H1 (cell line): ENCODE measurements around the gene SHMT2. TPM values are rescaled to one million over a fixed set of nuclear protein-coding genes. Genes with fewer than 3 reads are reported as not detected.

Experiments used
- CTCF ChIA-PET: fragments of 300-600 bp; sonication (Branson Sonifier 250); formaldehyde crosslinking; loops from one replicate; lab custom pipeline; 2021; ENCODE audit not compliant: partially characterized antibody; lab: Charles Lee
- POLR2A ChIA-PET: fragments of 300-600 bp; sonication (Branson Sonifier 250); formaldehyde crosslinking; loops from one replicate; lab custom pipeline; 2021; ENCODE audit warnings: inconsistent platforms; ENCODE audit not compliant: partially characterized antibody; lab: Charles Lee
- DNase-seq, 2 experiments: peaks; one replicate each; pipeline versions ENCODE4 v3.0.0 to v3.0.0-alpha.2; 2010 to 2022; ENCODE audit warnings: low spot score in 2 of 2, low read depth in 1 of 2, mixed read lengths in 1 of 2
- FAIRE-seq: peaks from 2 replicates; lab custom pipeline; 2011; peaks lifted over from hg19 to GRCh38; lab: Jason Lieb, UNC
- H2AFZ ChIP-seq: 2 replicates; pipeline ENCODE4 v1.8.1; 2012; ENCODE audit warnings: low read length, inconsistent platforms
- H2AK5ac ChIP-seq: 2 replicates; pipeline ENCODE4 v1.6.1; 2013; ENCODE audit warnings: low read depth, low read length
- H2BK120ac ChIP-seq: replicated peaks from 2 replicates; pipeline ENCODE3; 2013; ENCODE audit warnings: low read depth, low read length, inconsistent platforms
- H2BK12ac ChIP-seq: 2 replicates; pipeline ENCODE4 v1.6.1; 2013; ENCODE audit warnings: low read depth, low read length
- H2BK15ac ChIP-seq: 2 replicates; pipeline ENCODE4 v1.6.1; 2013; ENCODE audit warnings: low read length
- H2BK20ac ChIP-seq: 2 replicates; pipeline ENCODE4 v1.6.1; 2013; ENCODE audit warnings: low read length
- H2BK5ac ChIP-seq: 2 replicates; pipeline ENCODE4 v1.6.1; 2013; ENCODE audit warnings: low read depth, low read length
- H3K14ac ChIP-seq: 2 replicates; pipeline ENCODE4 v1.6.1; 2013; ENCODE audit warnings: inconsistent platforms; ENCODE audit not compliant: insufficient read length
- H3K18ac ChIP-seq: 2 replicates; pipeline ENCODE4 v1.6.1; 2013; ENCODE audit warnings: low read length; ENCODE audit errors: extremely low read depth
- H3K23ac ChIP-seq: 2 replicates; pipeline ENCODE4 v1.6.1; 2013; ENCODE audit warnings: inconsistent platforms; ENCODE audit not compliant: insufficient read length
- H3K23me2 ChIP-seq: 2 replicates; pipeline ENCODE4 v1.6.1; 2013; ENCODE audit warnings: low read depth, low read length
- H3K27ac ChIP-seq: 2 replicates; pipeline ENCODE4 v1.6.1; 2011; ENCODE audit warnings: low read depth, low read length, inconsistent platforms
- H3K27me3 ChIP-seq, 4 experiments: replicated peaks in 1 of 4; 1 replicate in 1 of 4; 2 replicates in 3 of 4; pipeline versions ENCODE4 v1.6.1 to v1.8.1; 2011 to 2013; ENCODE audit warnings: low read length in 3 of 4, mild to moderate bottlenecking in 3 of 4, inconsistent platforms in 2 of 4, mixed read lengths in 2 of 4, moderate library complexity in 1 of 4; ENCODE audit not compliant: control insufficient read depth in 3 of 4, insufficient read depth in 3 of 4; ENCODE audit errors: extremely low read depth in 1 of 4
- H3K36me3 ChIP-seq, 4 experiments: 2 replicates each; pipeline versions ENCODE4 v1.6.1 to v1.8.1; 2011 to 2013; ENCODE audit warnings: mild to moderate bottlenecking in 4 of 4, low read length in 3 of 4, moderate library complexity in 2 of 4, control low read depth in 1 of 4, inconsistent platforms in 1 of 4; ENCODE audit not compliant: insufficient read depth in 4 of 4, control insufficient read depth in 2 of 4
- H3K4ac ChIP-seq: replicated peaks from 2 replicates; pipeline ENCODE3; 2013; ENCODE audit warnings: low read length, low read depth, mixed read lengths, inconsistent platforms; ENCODE audit not compliant: insufficient read length
- H3K4me1 ChIP-seq, 4 experiments: replicated peaks in 1 of 4; 1 replicate in 1 of 4; 2 replicates in 3 of 4; pipeline versions ENCODE4 v1.6.1 to v1.8.1; 2011 to 2013; ENCODE audit warnings: low read length in 3 of 4, inconsistent platforms in 2 of 4, mixed read lengths in 1 of 4; ENCODE audit not compliant: insufficient read depth in 4 of 4, control insufficient read depth in 3 of 4
- H3K4me2 ChIP-seq, 2 experiments: 2 replicates each; pipeline versions ENCODE4 v1.6.1 to v1.8.1; 2011 to 2013; ENCODE audit warnings: low read depth in 2 of 2, low read length in 2 of 2, control low read depth in 1 of 2, inconsistent platforms in 1 of 2, mild to moderate bottlenecking in 1 of 2; ENCODE audit not compliant: insufficient read depth in 1 of 2
- H3K4me3 ChIP-seq, 4 experiments: fragments of 200-600, 300-600 bp in 1 of 4; sonication (generic), shearing (Covaris generic), sonication (Bioruptor Twin) in 1 of 4; 2 replicates each; pipeline versions ENCODE4 v1.5.1 to v1.8.1; 2011 to 2016; ENCODE audit warnings: low read length in 4 of 4, low read depth in 3 of 4, control low read depth in 2 of 4, inconsistent platforms in 2 of 4, mild to moderate bottlenecking in 2 of 4, mixed read lengths in 1 of 4, moderate library complexity in 1 of 4; ENCODE audit not compliant: insufficient read depth in 2 of 4; ENCODE audit errors: extremely low read depth in 1 of 4
- H3K56ac ChIP-seq: replicated peaks from 2 replicates; pipeline ENCODE3; 2013; ENCODE audit warnings: low read depth, mild to moderate bottlenecking, mixed read lengths, low read length, inconsistent platforms; ENCODE audit not compliant: insufficient read length
- H3K79me1 ChIP-seq: 2 replicates; pipeline ENCODE4 v1.6.1; 2013; ENCODE audit warnings: low read depth, low read length, control low read depth
- H3K79me2 ChIP-seq, 2 experiments: 2 replicates each; pipeline versions ENCODE4 v1.6.1 to v1.8.1; 2012 to 2013; ENCODE audit warnings: low read length in 2 of 2, mild to moderate bottlenecking in 2 of 2, inconsistent platforms in 1 of 2; ENCODE audit not compliant: insufficient read depth in 2 of 2, control insufficient read depth in 1 of 2
- H3K9ac ChIP-seq, 4 experiments: replicated peaks in 1 of 4; 1 replicate in 1 of 4; 2 replicates in 3 of 4; pipeline versions ENCODE4 v1.6.1 to v1.8.1; 2011 to 2013; ENCODE audit warnings: low read depth in 3 of 4, low read length in 3 of 4, control low read depth in 2 of 4, mild to moderate bottlenecking in 2 of 4, moderate library complexity in 2 of 4, inconsistent platforms in 1 of 4; ENCODE audit errors: extremely low read depth in 1 of 4
- H3K9me3 ChIP-seq, 2 experiments: 2 replicates each; pipeline versions ENCODE4 v1.6.1 to v1.8.1; 2012 to 2013; ENCODE audit warnings: mild to moderate bottlenecking in 2 of 2, moderate library complexity in 2 of 2, control low read depth in 1 of 2, inconsistent platforms in 1 of 2, low read depth in 1 of 2, low read length in 1 of 2, mixed read lengths in 1 of 2; ENCODE audit not compliant: insufficient read depth in 2 of 2
- H4K20me1 ChIP-seq, 2 experiments: replicated peaks in 1 of 2; 2 replicates each; pipeline versions ENCODE3 to v1.8.1; 2011 to 2013; ENCODE audit warnings: inconsistent platforms in 2 of 2, low read length in 2 of 2, mild to moderate bottlenecking in 1 of 2; ENCODE audit not compliant: insufficient read depth in 2 of 2, control insufficient read depth in 1 of 2
- H4K5ac ChIP-seq: 2 replicates; pipeline ENCODE4 v1.6.1; 2013; ENCODE audit warnings: low read length, low read depth, mixed read lengths, inconsistent platforms; ENCODE audit not compliant: insufficient read length
- H4K8ac ChIP-seq: 2 replicates; pipeline ENCODE4 v1.8.0; 2013; ENCODE audit warnings: mild to moderate bottlenecking, moderate library complexity, low read length, inconsistent platforms; ENCODE audit not compliant: insufficient read depth; ENCODE audit errors: extremely low read depth
- H4K91ac ChIP-seq: replicated peaks from 2 replicates; pipeline ENCODE3; 2013; ENCODE audit warnings: low read length, mixed read lengths, inconsistent platforms; ENCODE audit not compliant: insufficient read length
- ASH2L ChIP-seq: fragments of 200-600, 300-600 bp; sonication (generic); IDR thresholded peaks from one replicate; pipeline ENCODE4 v1.7.1; 2017; ENCODE audit warnings: low read length
- CTBP2 ChIP-seq: IDR thresholded peaks from 2 replicates; pipeline ENCODE4 v1.7.0; 2011; ENCODE audit warnings: borderline replicate concordance, mild to moderate bottlenecking, moderate library complexity, mixed read lengths, low read length; ENCODE audit not compliant: insufficient read depth, insufficient read length
- EZH2 ChIP-seq: fragments of 200-600 bp; sonication (generic); IDR thresholded peaks from 2 replicates; pipeline ENCODE4 v1.7.1; 2012; ENCODE audit warnings: low read depth, mild to moderate bottlenecking, moderate library complexity, low read length, inconsistent platforms; ENCODE audit not compliant: severe bottlenecking
- SUZ12 ChIP-seq: fragments of 200-600 bp; sonication (generic); IDR thresholded peaks from 2 replicates; pipeline ENCODE4 v1.6.1; 2012; ENCODE audit warnings: mild to moderate bottlenecking, inconsistent platforms, low read length, moderate library complexity, mixed read lengths
- WGBS, 2 experiments: shearing (Covaris generic) in 1 of 2; methylation state at CpG; one replicate each; pipeline versions ENCODE4 v1.1.6 to v1.1.7; 2013 to 2015; ENCODE audit warnings: low lambda C conversion rate in 2 of 2, mixed read lengths in 2 of 2, inconsistent platforms in 1 of 2, low coverage in 1 of 2, missing lambda C conversion rate in 1 of 2; ENCODE audit not compliant: insufficient replicate concordance in 2 of 2, insufficient coverage in 1 of 2, insufficient read length in 1 of 2; ENCODE audit errors: extremely low coverage in 1 of 2, missing lambda C conversion rate in 1 of 2; 5-methylcytosine and 5-hydroxymethylcytosine counted together
- polyA plus RNA-seq, 7 experiments: library from polyadenylated mRNA; depleted of rRNA in 3 of 7; stranded (reverse) in 5 of 7; unstranded in 2 of 7; fragments of >200 nt in 5 of 7; fragments of 200-250 nt in 2 of 7; gene quantifications; 1 replicate in 5 of 7; 2 replicates in 1 of 7; 4 replicates in 1 of 7; pipeline versions ENCODE4 v1.2.1 to v1.2.3, GENCODE V29; 2011 to 2013; ENCODE audit warnings: missing spikeins in 2 of 7, mixed read lengths in 2 of 7
- total RNA-seq: library from RNA; stranded (reverse); fragmentation: NEBNext Ultra II Directional; extraction: Animal tissue kit (Norgen Biotek cat#: 25700); gene quantifications from 2 replicates; pipeline ENCODE4 v1.2.1, GENCODE V29; 2021

Gene SHMT2
- total and polyA plus RNA-seq, 2 of the 8 experiments (the other 6 are each of a cell fraction or from before 2014, with no cell fraction given): 274 to 520 TPM

GRCh38 chr12:57219205-57219992 lies 10.1 kb upstream of the SHMT2 start:
- peak overlapping the region; percentile 14; the same call in 1 of the 2 replicates for H2BK12ac ChIP-seq
- FAIRE-seq (no peak), DNase-seq (peak in 1 of 2 experiments; percentile 49)
- no peaks in the 10 kb centered on the region for H3K9me3 ChIP-seq
- peaks cover 7% of the 10 kb centered on the region; the same call in 1 of the 2 replicates for H3K23me2 ChIP-seq
- no peak overlapping the region for H2BK20ac ChIP-seq
- peak overlapping the region; percentile 58 to 71 for H3K4me2 ChIP-seq
- H3K36me3 ChIP-seq: no peaks in the 10 kb centered on the region
- H3K14ac ChIP-seq: no peak overlapping the region
- no peak overlapping the region for H4K8ac ChIP-seq
- peaks cover 16 to 41% of the 10 kb centered on the region in 2 experiments for H4K20me1 ChIP-seq
- H3K27me3 ChIP-seq: peaks cover 88 to 98% (median 98%) of the 10 kb centered on the region in 4 experiments
- H3K56ac ChIP-seq: no peak overlapping the region
- peak overlapping the region; percentile 7 to 46 (median 20); a peak in 3 of 8 replicates for H3K4me3 ChIP-seq
- peak overlapping the region; percentile 20; the same call in 1 of the 2 replicates for H2BK15ac ChIP-seq
- no peak overlapping the region for H4K91ac ChIP-seq
- no peaks in the 10 kb centered on the region for H3K79me2 ChIP-seq
- H2AK5ac ChIP-seq: peak overlapping the region; percentile 26; the same call in 1 of the 2 replicates
- 18% methylated on average over 14 of the region's 14 CpGs; no CpG with 5 or more reads in 1 of the 2 experiments for WGBS, 2 experiments
- H3K4ac ChIP-seq: peak overlapping the region; percentile 47
- no peak overlapping the region for H4K5ac ChIP-seq
- H3K27ac ChIP-seq: no peak overlapping the region
- POLR2A ChIA-PET: interaction anchor here (0.6 to 8.8 kb wide), 4 partner anchors 8 to 46 kb away, joined by 3 to 686 read pairs (median 3); partner anchors contain the start of gene SHMT2
- H2BK5ac ChIP-seq: no peak overlapping the region
- peaks cover 0 to 51% (median 39%) of the 10 kb centered on the region in 4 experiments; a peak in 6 of 7 replicates for H3K4me1 ChIP-seq
- no peak overlapping the region for H3K9ac ChIP-seq
- H2AFZ ChIP-seq: no peak overlapping the region
- no peak for TF ChIP-seq CTBP2
- peak; percentile 78 for TF ChIP-seq EZH2
- peak; percentile 76; the same call in 1 of the 2 replicates for TF ChIP-seq SUZ12
- TF ChIP-seq ASH2L: peak; percentile 5
- H2BK120ac ChIP-seq: no peak overlapping the region
- H3K18ac ChIP-seq: peak overlapping the region; percentile 32
- H3K23ac ChIP-seq: no peak overlapping the region
- CTCF ChIA-PET: interaction anchor here (0.6 to 10.1 kb wide), 6 partner anchors 8 to 1069 kb away, joined by 3 to 726 read pairs (median 3); partner anchors contain the start of genes SHMT2 and STAC3
- no peaks in the 10 kb centered on the region for H3K79me1 ChIP-seq
